H1 (cell line): ENCODE measurements around the gene CREB3L4. TPM values are rescaled to one million over a fixed set of nuclear protein-coding genes. Genes with fewer than 3 reads are reported as not detected.

Experiments used
- ASH2L ChIP-seq: fragments of 200-600, 300-600 bp; sonication (generic); IDR thresholded peaks from one replicate; pipeline ENCODE4 v1.7.1; 2017; ENCODE audit warnings: low read length
- BCL11A ChIP-seq, 2 experiments: IDR thresholded peaks; one replicate each; pipeline ENCODE4 v1.6.1; 2011; ENCODE audit warnings: low read depth in 2 of 2, low read length in 2 of 2, mild to moderate bottlenecking in 2 of 2
- BRCA1 ChIP-seq: IDR thresholded peaks from 2 replicates; pipeline ENCODE4 v1.6.1; 2012; ENCODE audit warnings: low read depth, low read length, improper control_type of control experiment
- CBX5 ChIP-seq: fragments of 300-800, 300-1000 bp; sonication (generic); IDR thresholded peaks from 2 replicates; pipeline ENCODE4 v1.7.1; 2016; ENCODE audit warnings: antibody characterized with exemption, low read length, low read depth
- CHD1 ChIP-seq: IDR thresholded peaks from 2 replicates; pipeline ENCODE4 v1.6.1; 2012; ENCODE audit warnings: low read depth, low read length, improper control_type of control experiment
- CHD2 ChIP-seq: IDR thresholded peaks from 2 replicates; pipeline ENCODE4 v1.6.1; 2012; ENCODE audit warnings: low read length, improper control_type of control experiment
- CREB1 ChIP-seq: IDR thresholded peaks from 2 replicates; pipeline ENCODE4 v1.6.1; 2012; ENCODE audit warnings: inconsistent platforms
- E2F6 ChIP-seq: IDR thresholded peaks from 2 replicates; pipeline ENCODE4 v1.6.1; 2012; ENCODE audit warnings: inconsistent platforms
- GABPA ChIP-seq: IDR thresholded peaks from 2 replicates; pipeline ENCODE4 v1.6.1; 2011; ENCODE audit warnings: mild to moderate bottlenecking, low read length, moderate library complexity, borderline replicate concordance; ENCODE audit not compliant: insufficient read depth
- HDAC2 ChIP-seq, 2 experiments: fragments of 300-600 bp in 1 of 2; sonication (generic) in 1 of 2; IDR thresholded peaks; 2 replicates each; pipeline ENCODE4 v1.6.1; 2011 to 2012; ENCODE audit warnings: low read depth in 2 of 2, low read length in 2 of 2, mild to moderate bottlenecking in 2 of 2, moderate library complexity in 2 of 2, borderline replicate concordance in 1 of 2, inconsistent platforms in 1 of 2
- JUN ChIP-seq: IDR thresholded peaks from 2 replicates; pipeline ENCODE4 v1.6.1; 2011; ENCODE audit warnings: low read depth, mild to moderate bottlenecking, improper control_type of control experiment, low read length
- KDM1A ChIP-seq: fragments of 200-600, 300-600 bp; sonication (generic); IDR thresholded peaks from 2 replicates; pipeline ENCODE4 v1.7.1; 2016; ENCODE audit warnings: mild to moderate bottlenecking, low read length, borderline replicate concordance
- KDM5A ChIP-seq: fragments of 200-600 bp; IDR thresholded peaks from 2 replicates; pipeline ENCODE4 v1.7.1; 2012; ENCODE audit warnings: mild to moderate bottlenecking, low read length, inconsistent platforms, mixed read lengths
- MAFK ChIP-seq: IDR thresholded peaks from 2 replicates; pipeline ENCODE4 v1.6.1; 2012; ENCODE audit warnings: low read depth, mild to moderate bottlenecking, improper control_type of control experiment, low read length
- NANOG ChIP-seq: IDR thresholded peaks from 2 replicates; pipeline ENCODE4 v1.6.1; 2011; ENCODE audit warnings: low read length, low read depth, mild to moderate bottlenecking, inconsistent platforms; ENCODE audit not compliant: insufficient read depth, poor library complexity, severe bottlenecking
- NRF1 ChIP-seq: IDR thresholded peaks from 2 replicates; pipeline ENCODE4 v1.6.1; 2011; ENCODE audit warnings: mild to moderate bottlenecking, low read depth, low read length, improper control_type of control experiment
- RNF2 ChIP-seq: fragments of 200-900, 300-1000 bp; sonication (generic); IDR thresholded peaks from 2 replicates; pipeline ENCODE4 v1.7.1; 2016; ENCODE audit warnings: borderline replicate concordance, low read depth, mild to moderate bottlenecking, antibody characterized with exemption, low read length; ENCODE audit not compliant: poor library complexity, severe bottlenecking; ENCODE audit errors: missing control alignments
- RXRA ChIP-seq: IDR thresholded peaks from 2 replicates; pipeline ENCODE4 v1.6.1; 2011; ENCODE audit warnings: low read depth, mild to moderate bottlenecking, low read length, moderate library complexity; ENCODE audit not compliant: insufficient read depth
- SAP30 ChIP-seq: fragments of 300-600 bp; sonication (generic); IDR thresholded peaks from 2 replicates; pipeline ENCODE4 v1.7.1; 2012; ENCODE audit warnings: low read length, moderate library complexity, mild to moderate bottlenecking, inconsistent platforms; ENCODE audit not compliant: insufficient read depth, insufficient replicate concordance
- SIN3A ChIP-seq, 2 experiments: IDR thresholded peaks in 1 of 2; conservative IDR thresholded peaks in 1 of 2; 2 replicates each; pipeline ENCODE4 v1.6.1; 2011 to 2012; ENCODE audit warnings: low read length in 2 of 2, improper control_type of control experiment in 1 of 2, low read depth in 1 of 2, mild to moderate bottlenecking in 1 of 2
- SUZ12 ChIP-seq: fragments of 200-600 bp; sonication (generic); IDR thresholded peaks from 2 replicates; pipeline ENCODE4 v1.6.1; 2012; ENCODE audit warnings: mild to moderate bottlenecking, inconsistent platforms, low read length, moderate library complexity, mixed read lengths
- TCF12 ChIP-seq: IDR thresholded peaks from 2 replicates; pipeline ENCODE4 v1.6.1; 2011; ENCODE audit warnings: low read depth, mild to moderate bottlenecking, low read length
- polyA plus RNA-seq, 7 experiments: library from polyadenylated mRNA; depleted of rRNA in 3 of 7; stranded (reverse) in 5 of 7; unstranded in 2 of 7; fragments of >200 nt in 5 of 7; fragments of 200-250 nt in 2 of 7; gene quantifications; 1 replicate in 5 of 7; 2 replicates in 1 of 7; 4 replicates in 1 of 7; pipeline versions ENCODE4 v1.2.1 to v1.2.3, GENCODE V29; 2011 to 2013; ENCODE audit warnings: missing spikeins in 2 of 7, mixed read lengths in 2 of 7
- total RNA-seq: library from RNA; stranded (reverse); fragmentation: NEBNext Ultra II Directional; extraction: Animal tissue kit (Norgen Biotek cat#: 25700); gene quantifications from 2 replicates; pipeline ENCODE4 v1.2.1, GENCODE V29; 2021

CREB3L4 gene
- total and polyA plus RNA-seq, 2 of the 8 experiments (the other 6 are each of a cell fraction or from before 2014, with no cell fraction given), result 34.4 to 54.0 TPM

DNA sequence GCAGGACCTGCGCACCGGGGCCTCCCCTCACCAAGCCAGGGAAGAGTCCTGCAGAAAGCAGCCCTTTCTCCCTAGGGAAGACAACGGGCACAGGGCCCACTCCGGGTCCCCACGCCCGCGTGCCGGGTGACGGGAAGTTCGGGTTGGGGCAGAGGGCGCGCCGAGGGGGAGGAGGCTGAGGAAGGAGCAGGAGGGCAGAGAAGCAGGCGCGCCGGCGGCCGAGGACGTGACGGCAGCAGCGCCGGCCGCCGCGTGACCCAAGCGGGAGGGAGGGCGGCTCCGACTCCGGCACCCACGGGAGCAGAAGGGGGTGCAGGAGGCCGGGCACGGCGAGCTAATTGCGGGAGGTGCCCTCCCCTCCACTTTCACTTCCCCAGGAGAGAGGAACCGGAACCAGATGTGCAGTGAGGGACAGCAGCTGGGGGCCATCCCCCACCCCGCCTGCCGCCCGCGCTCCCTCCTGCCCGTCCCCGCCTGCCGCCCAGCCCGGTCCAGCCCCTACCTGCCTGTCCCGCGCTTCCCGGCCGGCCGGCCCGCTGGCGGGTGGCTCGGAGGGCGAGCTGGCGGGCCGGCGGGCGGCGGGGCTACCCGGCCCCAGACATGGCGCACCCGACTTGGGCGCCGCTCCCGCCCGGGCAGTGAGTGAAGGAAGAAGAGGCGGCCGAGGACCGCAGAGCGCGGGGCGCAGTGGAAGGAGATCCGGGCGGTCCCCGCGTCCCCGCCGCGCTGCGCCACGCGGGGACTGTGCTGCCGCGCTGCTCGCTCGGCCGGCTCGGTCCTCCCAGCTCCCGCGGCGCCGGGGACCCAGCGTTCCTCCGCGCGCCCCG is 21.7 kb upstream of the CREB3L4 start (continued):
- TF ChIP-seq SIN3A (conservative IDR thresholded peaks at IDR 0.05 in 1 of 2, IDR thresholded peaks at IDR 0.05 in 1 of 2; ENCODE audit: low read depth in 1 of 2, low read length in 2 of 2), result peak in 1 of 2 experiments; percentile 15; a peak in 2 of 4 replicates
- no peak for TF ChIP-seq BRCA1
- TF ChIP-seq E2F6, result no peak
- no peak for TF ChIP-seq MAFK
- no peak for TF ChIP-seq ASH2L
- TF ChIP-seq SUZ12, result no peak
- no peak for TF ChIP-seq JUN
- no peak for TF ChIP-seq RXRA
- TF ChIP-seq NANOG, result no peak
- TF ChIP-seq NRF1, result no peak
- no peak for TF ChIP-seq CBX5
- no peak for TF ChIP-seq KDM5A
- no peak; a peak in 1 of 4 replicates for TF ChIP-seq HDAC2 (IDR thresholded peaks at IDR 0.05; ENCODE audit: borderline replicate concordance in 1 of 2, low read depth in 2 of 2, low read length in 2 of 2)
- TF ChIP-seq RNF2, result no peak
- TF ChIP-seq CHD1, result no peak
- TF ChIP-seq GABPA, result no peak
- no peak for TF ChIP-seq BCL11A (IDR thresholded peaks at IDR 0.05; ENCODE audit: low read depth in 2 of 2, low read length in 2 of 2)
- TF ChIP-seq KDM1A, result no peak
- TF ChIP-seq SAP30, result peak; percentile 5
- TF ChIP-seq CREB1, result peak; percentile 52; the same call in 1 of the 2 replicates
- no peak for TF ChIP-seq TCF12
- no peak for TF ChIP-seq CHD2
